Loucy (cell line): ENCODE results near the gene PAXX.

Experiments used
- EZH2phosphoT487 ChIP-seq: fragments of 200-600 bp; IDR thresholded peaks from 2 replicates; pipeline ENCODE4 v1.6.1; 2018; ENCODE audit warnings: antibody characterized with exemption, mild to moderate bottlenecking, moderate library complexity, borderline replicate concordance
- TF ChIP-seq, protein P1 (sequence below): fragments of 200-600 bp; sonication (generic); conservative IDR thresholded peaks from 2 replicates; pipeline ENCODE4 v1.5.1; 2014; ENCODE audit warnings: mild to moderate bottlenecking, antibody characterized with exemption, low read length

DNA sequence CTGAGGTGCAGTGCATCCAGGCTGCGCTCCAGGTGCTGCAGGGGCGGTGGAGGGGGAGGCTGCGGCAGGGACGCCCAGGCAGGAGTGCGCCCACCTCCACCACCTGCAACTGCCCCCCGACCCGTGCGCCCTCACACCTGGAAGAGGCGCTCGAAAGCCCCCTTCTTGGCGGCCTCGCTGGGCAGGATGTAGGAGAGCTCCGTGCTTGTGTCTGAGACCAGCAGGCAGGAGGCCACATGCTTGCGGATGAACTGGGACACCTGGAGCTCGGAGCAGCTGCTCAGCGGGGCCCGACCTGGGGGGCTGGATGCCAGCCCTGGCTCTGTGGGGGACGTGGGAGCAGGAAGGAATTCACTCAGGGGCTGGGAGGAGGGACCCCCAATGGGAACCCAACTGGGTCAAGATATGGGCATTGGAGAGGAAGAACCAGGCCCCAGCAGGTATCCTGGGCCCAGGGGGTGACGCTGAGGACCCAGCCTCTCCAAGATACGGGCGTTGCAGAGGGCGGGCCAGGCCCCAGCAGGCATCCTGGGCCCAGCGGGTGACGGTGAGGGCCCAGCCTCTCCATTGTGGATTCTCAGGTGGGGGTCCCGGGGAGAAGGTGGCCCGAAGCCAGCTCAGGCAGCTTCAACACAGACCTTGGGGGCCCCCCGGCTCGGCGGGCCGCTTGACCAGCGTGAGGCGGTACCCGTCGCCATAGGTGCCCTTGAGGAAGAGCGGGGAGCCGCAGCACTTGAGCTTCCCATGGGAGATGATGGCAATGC, 22.7 kb downstream of the PAXX start:
- TF ChIP-seq, protein P1, sequence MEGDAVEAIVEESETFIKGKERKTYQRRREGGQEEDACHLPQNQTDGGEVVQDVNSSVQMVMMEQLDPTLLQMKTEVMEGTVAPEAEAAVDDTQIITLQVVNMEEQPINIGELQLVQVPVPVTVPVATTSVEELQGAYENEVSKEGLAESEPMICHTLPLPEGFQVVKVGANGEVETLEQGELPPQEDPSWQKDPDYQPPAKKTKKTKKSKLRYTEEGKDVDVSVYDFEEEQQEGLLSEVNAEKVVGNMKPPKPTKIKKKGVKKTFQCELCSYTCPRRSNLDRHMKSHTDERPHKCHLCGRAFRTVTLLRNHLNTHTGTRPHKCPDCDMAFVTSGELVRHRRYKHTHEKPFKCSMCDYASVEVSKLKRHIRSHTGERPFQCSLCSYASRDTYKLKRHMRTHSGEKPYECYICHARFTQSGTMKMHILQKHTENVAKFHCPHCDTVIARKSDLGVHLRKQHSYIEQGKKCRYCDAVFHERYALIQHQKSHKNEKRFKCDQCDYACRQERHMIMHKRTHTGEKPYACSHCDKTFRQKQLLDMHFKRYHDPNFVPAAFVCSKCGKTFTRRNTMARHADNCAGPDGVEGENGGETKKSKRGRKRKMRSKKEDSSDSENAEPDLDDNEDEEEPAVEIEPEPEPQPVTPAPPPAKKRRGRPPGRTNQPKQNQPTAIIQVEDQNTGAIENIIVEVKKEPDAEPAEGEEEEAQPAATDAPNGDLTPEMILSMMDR, result no peak
- no peak for TF ChIP-seq EZH2phosphoT487
